Ovary (tissue), 9 donors: ENCODE results near the gene SOX6. TPM values are rescaled to one million over a fixed set of nuclear protein-coding genes. Genes with fewer than 3 reads are reported as not detected.

ENCODE experiments used
- DNase-seq, 5 donors: peaks; one replicate each; pipeline ENCODE4 v3.0.0-alpha.2; 2019 to 2020
- H3K27ac ChIP-seq, 2 donors: fragments of 200-600 bp; one replicate each; pipeline versions ENCODE4 v1.5.1 to v1.8.0; 2019 to 2022
- H3K27me3 ChIP-seq: fragments of 200-600 bp; one replicate; pipeline ENCODE4 v1.8.0; 2022
- H3K36me3 ChIP-seq: fragments of 200-600 bp; sonication (generic); one replicate; pipeline ENCODE4 v1.5.1; 2019
- H3K4me1 ChIP-seq: one replicate; pipeline ENCODE4 v1.8.1; 2013; ENCODE audit warnings: mild to moderate bottlenecking, moderate library complexity; ENCODE audit not compliant: insufficient read depth
- H3K4me3 ChIP-seq: fragments of 200-600 bp; sonication (generic); one replicate; pipeline ENCODE4 v1.5.1; 2017
- H3K9me3 ChIP-seq, 2 donors: fragments of 200-600 bp in 1 of 2; sonication (generic) in 1 of 2; one replicate each; pipeline versions ENCODE4 v1.5.1 to v1.8.1; 2013 to 2019; ENCODE audit warnings: mild to moderate bottlenecking in 1 of 2, moderate library complexity in 1 of 2
- CTCF ChIP-seq, 3 donors: fragments of 450-650 bp in 2 of 3; fragments of 200-600 bp in 1 of 3; IDR thresholded peaks; one replicate each; pipeline versions ENCODE4 v1.5.1 to v1.8.0; 2016 to 2022; ENCODE audit warnings: antibody characterized with exemption in 3 of 3, mild to moderate bottlenecking in 1 of 3
- EP300 ChIP-seq: sonication (generic); formaldehyde crosslinking; IDR thresholded peaks from one replicate; pipeline ENCODE4 v1.6.1; 2017; ENCODE audit warnings: antibody characterized with exemption
- POLR2A ChIP-seq: fragments of 450-650 bp; IDR thresholded peaks from one replicate; pipeline ENCODE4 v1.6.1; 2017; ENCODE audit warnings: antibody characterized with exemption, mild to moderate bottlenecking, moderate library complexity
- WGBS, 3 donors: extraction: QIAGEN DNeasy Blood & Tissue Kit in 1 of 3; methylation state at CpG; one replicate each; pipeline versions ENCODE4 v1.1.5 to v1.1.7; 2013 to 2017; 5-methylcytosine and 5-hydroxymethylcytosine counted together
- intact Hi-C, 4 donors: fragments of 100-400 bp; cut with DNase I; formaldehyde crosslinking; loops; one replicate each; pipeline versions ENCODE4 v1.11.0 to v1.15.1; 2022 to 2023
- polyA plus RNA-seq, 2 donors: library from polyadenylated mRNA; stranded (reverse); fragments of 200-250 nt in 1 of 2; fragments of 350-450 nt in 1 of 2; fragmentation: Illumina TruSeq in 1 of 2; extraction: RNeasy Lipid Tissue Mini Kit (QIAGEN cat#74804) in 1 of 2; gene quantifications; one replicate each; pipeline ENCODE4 v1.2.3, GENCODE V29; 2013 to 2014
- total RNA-seq, 7 donors: library from RNA; depleted of rRNA in 2 of 7; stranded (reverse); fragments of >200 nt in 2 of 7; fragmentation: NEBNext Ultra II Directional in 3 of 7; extraction: Animal tissue kit (Norgen Biotek cat#: 25700) in 3 of 7; gene quantifications; one replicate each; pipeline versions ENCODE4 v1.1.0 to v1.2.4, GENCODE V29; 2016 to 2023
- donor health status: DM: no; HTN: no; CAD: no; lungs with moderate emphysema.
- donor health status: DM: no; HTN: no; CAD: no.
- donor health status: Bipolar disorder and iron deficiency.
- donor health status: DM: yes; HTN: yes; CAD: no.
- donor health status: DM: no; HTN: no; CAD: no.
- donor health status: DM: yes; HTN: yes; CAD: no.

Gene SOX6
- total and polyA plus RNA-seq, 9 donors: 0.61 to 29.4 (median 4.7) TPM

GRCh38 chr11:16350125-16350524 lies 6.2 kb downstream of the SOX6 start:
- 61 to 77% (median 75%) methylated on average over 5 of the region's 5 CpGs for WGBS, 3 donors
- Histone ChIP-seq H3K27ac (no peak overlapping the region), H3K4me1 (no peaks in the 10 kb centered on the region), H3K9me3 (no peaks in the 10 kb centered on the region), H3K27me3 (no peaks in the 10 kb centered on the region), H3K4me3 (no peak overlapping the region), H3K36me3 (no peaks in the 10 kb centered on the region)
- TF ChIP-seq POLR2A (no peak), EP300 (no peak), CTCF (IDR thresholded peaks at IDR 0.05) (no peak)
- DNase-seq: no peak
- intact Hi-C loops: no loop called here

- H3K27ac ChIP-seq: no peak overlapping the region
- H3K36me3 ChIP-seq: no peaks in the 10 kb centered on the region
- H3K27me3 ChIP-seq: no peaks in the 10 kb centered on the region
- intact Hi-C loops: no loop called here
- H3K4me1 ChIP-seq: no peaks in the 10 kb centered on the region
- no peak for DNase-seq
- H3K9me3 ChIP-seq: no peaks in the 10 kb centered on the region
- no peak overlapping the region for H3K4me3 ChIP-seq
- TF ChIP-seq POLR2A (no peak), EP300 (no peak), CTCF (IDR thresholded peaks at IDR 0.05) (no peak)
These were observed 8.2 kb downstream of the SOX6 start for GRCh38 chr11:16347928-16348685.

- no peaks in the 10 kb centered on the region for H3K4me1 ChIP-seq
- intact Hi-C loops: no loop called here
- no peak overlapping the region for H3K4me3 ChIP-seq
- WGBS, 3 donors: 73 to 86% (median 84%) methylated on average over 1 of the region's 1 CpG
- H3K27me3 ChIP-seq: no peaks in the 10 kb centered on the region
- no peaks in the 10 kb centered on the region for H3K9me3 ChIP-seq
- H3K27ac ChIP-seq: no peak overlapping the region
- TF ChIP-seq POLR2A: no peak
- no peak for TF ChIP-seq EP300
- TF ChIP-seq CTCF (IDR thresholded peaks at IDR 0.05): no peak
- no peak for DNase-seq
- H3K36me3 ChIP-seq: no peaks in the 10 kb centered on the region
These were observed 9.4 kb downstream of the SOX6 start for GRCh38 chr11:16346975-16347374.

- no peaks in the 10 kb centered on the region for H3K36me3 ChIP-seq
- TF ChIP-seq EP300 (no peak), POLR2A (no peak), CTCF (IDR thresholded peaks at IDR 0.05) (no peak)
- 94 to 96% (median 95%) methylated on average over 3 of the region's 3 CpGs for WGBS, 3 donors
- no peak for DNase-seq
- intact Hi-C loops: no loop called here
- no peak overlapping the region for H3K4me3 ChIP-seq
- H3K27ac ChIP-seq: no peak overlapping the region
- no peaks in the 10 kb centered on the region for H3K9me3 ChIP-seq
- H3K27me3 ChIP-seq: no peaks in the 10 kb centered on the region
- H3K4me1 ChIP-seq: no peaks in the 10 kb centered on the region
These were observed 14.5 kb downstream of the SOX6 start for GRCh38 chr11:16341853-16342252.
